Mesendoderm (in vitro differentiated cells): ENCODE results near the gene CNNM1.

Experiments used
- DNase-seq: peaks from one replicate; pipeline ENCODE4 v3.0.0; 2013
- H2AK5ac ChIP-seq: 2 replicates; pipeline ENCODE4 v1.6.1; 2013; ENCODE audit warnings: low read length, inconsistent platforms
- H2BK120ac ChIP-seq: 2 replicates; pipeline ENCODE4 v1.6.1; 2013; ENCODE audit warnings: low read depth, mild to moderate bottlenecking, low read length, moderate library complexity, mixed read lengths
- H2BK15ac ChIP-seq: replicated peaks from 2 replicates; pipeline ENCODE4 v1.6.1; 2013; ENCODE audit warnings: low read depth, mild to moderate bottlenecking, moderate library complexity
- H2BK5ac ChIP-seq: 2 replicates; pipeline ENCODE4 v1.6.1; 2013; ENCODE audit warnings: low read length, inconsistent platforms
- H3K18ac ChIP-seq: 2 replicates; pipeline ENCODE4 v1.6.1; 2013; ENCODE audit warnings: mild to moderate bottlenecking, low read length, mixed read lengths
- H3K23ac ChIP-seq: one replicate; pipeline ENCODE4 v1.6.1; 2013; ENCODE audit warnings: low read length
- H3K27ac ChIP-seq: 2 replicates; pipeline ENCODE4 v1.5.1; 2013; ENCODE audit warnings: low read depth, mild to moderate bottlenecking, inconsistent platforms, low read length, moderate library complexity
- H3K27me3 ChIP-seq: 2 replicates; pipeline ENCODE4 v1.6.1; 2013; ENCODE audit warnings: low read length, control low read depth, mild to moderate bottlenecking, inconsistent platforms; ENCODE audit not compliant: insufficient read depth, poor library complexity
- H3K36me3 ChIP-seq: 2 replicates; pipeline ENCODE4 v1.6.1; 2013; ENCODE audit warnings: low read length, inconsistent platforms; ENCODE audit not compliant: control insufficient read depth, insufficient read depth
- H3K4ac ChIP-seq: one replicate; pipeline ENCODE4 v1.6.1; 2013; ENCODE audit warnings: low read depth, mild to moderate bottlenecking, low read length, moderate library complexity
- H3K4me1 ChIP-seq: 2 replicates; pipeline ENCODE4 v1.6.1; 2013; ENCODE audit warnings: low read depth, low read length, inconsistent platforms; ENCODE audit not compliant: control insufficient read depth
- H3K4me2 ChIP-seq: 2 replicates; pipeline ENCODE4 v1.6.1; 2013; ENCODE audit warnings: low read length
- H3K4me3 ChIP-seq: 2 replicates; pipeline ENCODE4 v1.5.1; 2013; ENCODE audit warnings: mild to moderate bottlenecking, low read length
- H3K56ac ChIP-seq: one replicate; pipeline ENCODE4 v1.6.1; 2013; ENCODE audit warnings: low read length
- H3K79me1 ChIP-seq: 2 replicates; pipeline ENCODE4 v1.6.1; 2013; ENCODE audit warnings: low read length, inconsistent platforms
- H3K79me2 ChIP-seq: 2 replicates; pipeline ENCODE4 v1.6.1; 2013; ENCODE audit warnings: mild to moderate bottlenecking, low read length; ENCODE audit not compliant: control insufficient read depth, insufficient read depth
- H3K9ac ChIP-seq: 2 replicates; pipeline ENCODE4 v1.6.1; 2013; ENCODE audit warnings: low read length, inconsistent platforms
- H4K5ac ChIP-seq: one replicate; pipeline ENCODE4 v1.6.1; 2013; ENCODE audit warnings: low read length
- H4K8ac ChIP-seq: one replicate; pipeline ENCODE4 v1.6.1; 2013; ENCODE audit warnings: low read depth, mild to moderate bottlenecking, control low read depth, low read length, moderate library complexity
- WGBS: extraction: QIAGEN DNeasy Blood & Tissue Kit; methylation state at CpG from one replicate; pipeline ENCODE4 v1.1.7; 2013; ENCODE audit warnings: low lambda C conversion rate, missing lambda C conversion rate; ENCODE audit not compliant: insufficient coverage; ENCODE audit errors: extremely low coverage; 5-methylcytosine and 5-hydroxymethylcytosine counted together

Gene CNNM1

GRCh38 chr10:99410876-99411275 lies 81.7 kb downstream of the CNNM1 start:
- Histone ChIP-seq H2BK15ac (no peak overlapping the region), H3K9ac (no peak overlapping the region), H3K56ac (no peak overlapping the region), H3K27me3 (no peaks in the 10 kb centered on the region), H2BK5ac (no peak overlapping the region), H3K4me2 (no peak overlapping the region), H4K8ac (no peak overlapping the region), H3K79me2 (no peaks in the 10 kb centered on the region), H3K27ac (no peak overlapping the region), H3K23ac (no peak overlapping the region), H4K5ac (no peak overlapping the region), H3K4ac (no peak overlapping the region), H2BK120ac (no peak overlapping the region), H3K4me1 (no peaks in the 10 kb centered on the region), H3K4me3 (no peak overlapping the region), H3K36me3 (peaks cover 2% of the 10 kb centered on the region), H2AK5ac (no peak overlapping the region), H3K18ac (no peak overlapping the region), H3K79me1 (no peaks in the 10 kb centered on the region)
- WGBS: no CpG with 5 or more reads among the region's 4 CpGs
- no peak for DNase-seq

GRCh38 chr10:99411546-99411945 lies 82.4 kb downstream of the CNNM1 start:
- no CpG with 5 or more reads among the region's 2 CpGs for WGBS
- Histone ChIP-seq H3K79me2 (no peaks in the 10 kb centered on the region), H3K27me3 (no peaks in the 10 kb centered on the region), H4K5ac (no peak overlapping the region), H3K79me1 (no peaks in the 10 kb centered on the region), H2BK120ac (no peak overlapping the region), H3K23ac (no peak overlapping the region), H3K4ac (no peak overlapping the region), H3K18ac (no peak overlapping the region), H3K9ac (no peak overlapping the region), H2BK15ac (no peak overlapping the region), H4K8ac (no peak overlapping the region), H3K4me3 (no peak overlapping the region), H3K4me2 (no peak overlapping the region), H3K36me3 (peaks cover under 1% of the 10 kb centered on the region), H3K27ac (no peak overlapping the region), H3K56ac (no peak overlapping the region), H3K4me1 (no peaks in the 10 kb centered on the region), H2AK5ac (no peak overlapping the region), H2BK5ac (no peak overlapping the region)
- DNase-seq: no peak

- Histone ChIP-seq H2BK120ac (no peak overlapping the region), H2AK5ac (no peak overlapping the region), H3K23ac (no peak overlapping the region), H2BK5ac (no peak overlapping the region), H3K56ac (no peak overlapping the region), H3K4ac (no peak overlapping the region), H3K18ac (no peak overlapping the region), H4K5ac (no peak overlapping the region), H3K4me1 (no peaks in the 10 kb centered on the region), H2BK15ac (no peak overlapping the region), H3K4me3 (no peak overlapping the region), H3K4me2 (no peak overlapping the region), H3K27me3 (no peaks in the 10 kb centered on the region), H3K27ac (no peak overlapping the region), H3K36me3 (no peaks in the 10 kb centered on the region), H4K8ac (no peak overlapping the region), H3K79me2 (no peaks in the 10 kb centered on the region), H3K9ac (no peak overlapping the region), H3K79me1 (no peaks in the 10 kb centered on the region)
- no CpG with 5 or more reads among the region's 1 CpG for WGBS
- DNase-seq: peak; percentile 56
Observed at GRCh38 chr10:99412099-99412498, 82.9 kb downstream of the CNNM1 start.

- Histone ChIP-seq H4K5ac (no peak overlapping the region), H2BK120ac (no peak overlapping the region), H3K18ac (no peak overlapping the region), H3K4me2 (no peak overlapping the region), H3K4me3 (no peak overlapping the region), H3K4me1 (no peaks in the 10 kb centered on the region), H3K4ac (no peak overlapping the region), H2BK5ac (no peak overlapping the region), H4K8ac (no peak overlapping the region), H3K56ac (no peak overlapping the region), H3K27me3 (no peaks in the 10 kb centered on the region), H2BK15ac (no peak overlapping the region), H2AK5ac (no peak overlapping the region), H3K79me2 (peaks cover 1% of the 10 kb centered on the region), H3K79me1 (peaks cover 4% of the 10 kb centered on the region), H3K27ac (no peak overlapping the region), H3K23ac (no peak overlapping the region), H3K36me3 (no peaks in the 10 kb centered on the region), H3K9ac (no peak overlapping the region)
- no peak for DNase-seq
Observed at GRCh38 chr10:99418910-99419624, 89.9 kb downstream of the CNNM1 start.

- no peak overlapping the region for H3K4me2 ChIP-seq
- no peak overlapping the region for H3K9ac ChIP-seq
- H3K23ac ChIP-seq: no peak overlapping the region
- DNase-seq: no peak
- peaks cover 5% of the 10 kb centered on the region for H3K79me1 ChIP-seq
- H3K4me3 ChIP-seq: no peak overlapping the region
- H4K5ac ChIP-seq: no peak overlapping the region
- H3K27ac ChIP-seq: no peak overlapping the region
- H3K4ac ChIP-seq: no peak overlapping the region
- no peak overlapping the region for H2BK120ac ChIP-seq
- WGBS: no CpG with 5 or more reads among the region's 2 CpGs
- H3K79me2 ChIP-seq: peaks cover 1% of the 10 kb centered on the region
- no peak overlapping the region for H2AK5ac ChIP-seq
- no peaks in the 10 kb centered on the region for H3K36me3 ChIP-seq
- no peak overlapping the region for H3K18ac ChIP-seq
- no peak overlapping the region for H4K8ac ChIP-seq
- H2BK15ac ChIP-seq: no peak overlapping the region
- no peaks in the 10 kb centered on the region for H3K27me3 ChIP-seq
- H3K56ac ChIP-seq: no peak overlapping the region
- H2BK5ac ChIP-seq: no peak overlapping the region
- H3K4me1 ChIP-seq: no peaks in the 10 kb centered on the region
Observed at GRCh38 chr10:99419688-99420087, 90.5 kb downstream of the CNNM1 start.

- no peak overlapping the region for H4K5ac ChIP-seq
Observed at GRCh38 chr10:99421233-99421739, 92.1 kb downstream of the CNNM1 start.

More at GRCh38 chr10:99421233-99421739, 92.1 kb downstream of the CNNM1 start:
- Histone ChIP-seq H3K18ac (no peak overlapping the region), H3K9ac (no peak overlapping the region), H3K27ac (no peak overlapping the region), H2BK5ac (no peak overlapping the region), H2BK120ac (no peak overlapping the region), H2BK15ac (no peak overlapping the region), H3K56ac (no peak overlapping the region), H3K79me1 (peaks cover 7% of the 10 kb centered on the region), H3K23ac (no peak overlapping the region), H2AK5ac (no peak overlapping the region), H3K36me3 (no peaks in the 10 kb centered on the region), H3K27me3 (no peaks in the 10 kb centered on the region), H4K8ac (no peak overlapping the region), H3K4me1 (no peaks in the 10 kb centered on the region), H3K4ac (no peak overlapping the region), H3K79me2 (peaks cover 1% of the 10 kb centered on the region), H3K4me2 (no peak overlapping the region), H3K4me3 (no peak overlapping the region)
- no CpG with 5 or more reads among the region's 3 CpGs for WGBS
- DNase-seq: no peak
